Stimulated activated naive CD8-positive, alpha-beta T cell treated with anti-CD3 and anti-CD28 coated beads, Interleukin-15, Interleukin-2, amounts not matched to agents 100 U/mL and 50 U/mL, for 24 hours (primary cell): ENCODE data around the gene HTRA1.

ENCODE experiments used
- ATAC-seq: fragments of 150-1000 bp; cut with Tn5 transposase; one replicate; pipeline ENCODE4 v1.10.0; 2021
- DNase-seq: peaks from one replicate; pipeline ENCODE4 v3.0.0; 2021

HTRA1 gene

GRCh38 chr10:122461367-122461728 lies at the start of gene HTRA1:
Gene HTRA1 (plus strand): TSS chr10:122461553. CDS start chr10:122461653, 100 bp downstream.
- no peak for ATAC-seq
- DNase-seq, result peak; percentile 20

DNA sequence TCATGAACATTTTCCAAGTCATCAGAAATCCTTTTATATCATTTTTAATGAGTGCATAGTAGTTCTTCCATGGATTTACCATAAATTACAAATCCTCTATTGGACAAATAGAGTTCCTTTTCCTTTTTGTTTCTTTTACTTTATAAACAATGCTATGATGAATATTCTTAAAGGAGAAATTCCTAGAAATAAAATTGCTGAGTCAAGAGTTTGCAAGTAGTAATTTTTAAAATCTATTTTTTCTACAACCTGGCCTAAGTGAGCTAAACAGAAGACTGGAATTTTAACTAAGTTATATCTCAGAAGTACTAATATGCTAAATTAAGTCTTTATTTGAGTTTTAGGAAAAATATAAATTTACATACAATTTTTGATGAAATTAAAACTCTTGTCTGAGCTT lies 48.0 kb upstream of the HTRA1 start:
- DNase-seq (no peak), ATAC-seq (no peak)

GRCh38 chr10:122417667-122418066 lies 43.7 kb upstream of the HTRA1 start:
- DNase-seq (no peak), ATAC-seq (no peak)

- ATAC-seq, result no peak
- no peak for DNase-seq
Observed at GRCh38 chr10:122419016-122419415, 42.3 kb upstream of the HTRA1 start.

- no peak for DNase-seq
- no peak for ATAC-seq
Observed at GRCh38 chr10:122419876-122420623, 41.3 kb upstream of the HTRA1 start.

DNA sequence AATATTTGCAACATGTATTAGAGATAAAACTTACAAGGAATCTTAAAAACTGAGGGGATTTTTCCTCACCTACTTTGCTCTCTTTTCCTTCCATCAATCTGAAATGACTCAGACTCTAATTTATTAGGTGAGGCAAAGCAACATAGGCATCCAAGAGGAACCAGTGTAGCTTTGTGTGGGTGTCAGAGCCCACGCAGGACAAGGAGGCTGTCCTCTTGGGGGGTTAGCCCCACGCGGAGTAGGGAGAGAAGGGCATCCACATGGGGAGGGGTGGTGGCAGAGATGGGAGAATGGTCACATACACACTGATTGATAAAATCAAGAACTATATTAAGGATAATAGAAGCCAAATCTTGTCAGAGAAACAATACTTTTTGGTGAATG lies 40.7 kb upstream of the HTRA1 start:
- ATAC-seq (no peak), DNase-seq (no peak)

- DNase-seq (no peak), ATAC-seq (no peak)
Observed at GRCh38 chr10:122421054-122421625, 40.2 kb upstream of the HTRA1 start.

- ATAC-seq (peak; percentile 44), DNase-seq (no peak)
Observed at GRCh38 chr10:122421742-122422141, 39.6 kb upstream of the HTRA1 start.

GRCh38 chr10:122422266-122422989 lies 38.9 kb upstream of the HTRA1 start:
- DNase-seq (peak; percentile 12), ATAC-seq (peak; percentile 73)

GRCh38 chr10:122424059-122424458 lies 37.3 kb upstream of the HTRA1 start:
- DNase-seq, result no peak

GRCh38 chr10:122426829-122427228 lies 34.5 kb upstream of the HTRA1 start:
- no peak for ATAC-seq
- no peak for DNase-seq

More at GRCh38 chr10:122424059-122424458, 37.3 kb upstream of the HTRA1 start:
- no peak for ATAC-seq

- ATAC-seq, result no peak
Observed at GRCh38 chr10:122427280-122427679, 34.1 kb upstream of the HTRA1 start.

GRCh38 chr10:122435212-122435827 lies 26.0 kb upstream of the HTRA1 start:
- no peak for DNase-seq
- ATAC-seq, result no peak

More at GRCh38 chr10:122427280-122427679, 34.1 kb upstream of the HTRA1 start:
- DNase-seq, result no peak

DNA sequence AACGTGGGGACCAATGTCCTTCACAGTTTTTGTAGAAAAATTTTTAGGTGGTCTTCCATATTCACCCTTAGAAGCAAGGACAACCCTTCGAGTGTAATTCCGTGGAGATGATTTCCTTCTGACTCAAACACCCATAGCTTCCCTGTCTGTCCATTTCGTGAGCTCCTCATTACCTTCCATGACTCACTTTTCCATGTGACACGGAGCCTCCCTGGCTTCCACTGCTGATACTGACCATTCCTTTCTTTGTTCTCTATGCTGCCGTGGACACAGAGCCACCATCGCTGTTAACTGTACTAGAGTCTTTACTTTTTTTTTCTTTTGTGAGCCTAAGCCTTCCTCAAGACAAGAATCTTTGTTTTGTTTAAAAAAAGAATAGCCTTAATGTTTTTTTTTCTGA lies 19.4 kb upstream of the HTRA1 start:
- no peak for DNase-seq
- ATAC-seq, result no peak

DNA sequence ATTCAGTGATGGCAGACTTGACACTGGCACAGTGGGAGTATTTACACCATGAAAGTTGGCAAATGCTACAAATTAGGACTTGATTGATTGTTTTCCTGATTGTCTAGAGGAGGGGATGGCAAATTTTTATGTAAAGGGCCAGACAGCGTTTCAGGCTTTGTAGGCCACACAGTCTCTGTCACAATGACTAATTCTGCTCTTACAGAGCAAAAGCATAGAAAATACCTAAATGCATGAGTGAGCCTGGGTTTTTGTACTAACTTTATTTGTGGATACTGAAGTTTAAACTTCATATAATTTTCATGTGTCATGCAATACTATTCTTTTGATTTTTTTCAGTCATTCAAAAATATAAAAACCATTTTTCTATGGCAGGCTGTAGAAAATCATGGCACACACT lies 15.9 kb upstream of the HTRA1 start:
- ATAC-seq (no peak), DNase-seq (no peak)

GRCh38 chr10:122445904-122446303 lies 15.4 kb upstream of the HTRA1 start:
- DNase-seq (no peak), ATAC-seq (no peak)

GRCh38 chr10:122446668-122447423 lies 14.5 kb upstream of the HTRA1 start:
- DNase-seq (no peak), ATAC-seq (no peak)

- ATAC-seq (no peak), DNase-seq (no peak)
Observed at GRCh38 chr10:122448600-122448999, 12.8 kb upstream of the HTRA1 start.

- ATAC-seq (no peak), DNase-seq (no peak)
Observed at GRCh38 chr10:122449153-122449552, 12.2 kb upstream of the HTRA1 start.

GRCh38 chr10:122450353-122450990 lies 10.9 kb upstream of the HTRA1 start:
- DNase-seq, result no peak
- ATAC-seq, result no peak

DNA sequence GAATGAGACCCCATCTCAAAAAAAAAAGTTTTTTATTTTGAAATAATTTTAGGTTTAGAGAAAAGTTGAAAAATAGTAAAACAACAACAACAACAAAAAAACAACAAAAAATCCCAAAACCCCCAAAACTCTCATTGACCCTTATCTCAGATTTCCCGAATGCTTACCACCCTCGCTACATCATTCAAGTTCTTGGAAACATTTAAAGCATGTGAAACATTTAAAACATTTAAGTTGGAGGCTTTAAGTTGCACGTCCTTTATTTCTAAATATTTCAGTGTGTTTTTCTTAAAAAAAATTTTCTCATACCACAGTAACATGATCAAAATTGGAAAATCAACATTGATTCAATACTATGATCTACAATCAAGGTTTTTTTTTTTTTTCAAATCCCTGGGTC lies 7.3 kb upstream of the HTRA1 start:
- DNase-seq, result no peak
- no peak for ATAC-seq

DNA sequence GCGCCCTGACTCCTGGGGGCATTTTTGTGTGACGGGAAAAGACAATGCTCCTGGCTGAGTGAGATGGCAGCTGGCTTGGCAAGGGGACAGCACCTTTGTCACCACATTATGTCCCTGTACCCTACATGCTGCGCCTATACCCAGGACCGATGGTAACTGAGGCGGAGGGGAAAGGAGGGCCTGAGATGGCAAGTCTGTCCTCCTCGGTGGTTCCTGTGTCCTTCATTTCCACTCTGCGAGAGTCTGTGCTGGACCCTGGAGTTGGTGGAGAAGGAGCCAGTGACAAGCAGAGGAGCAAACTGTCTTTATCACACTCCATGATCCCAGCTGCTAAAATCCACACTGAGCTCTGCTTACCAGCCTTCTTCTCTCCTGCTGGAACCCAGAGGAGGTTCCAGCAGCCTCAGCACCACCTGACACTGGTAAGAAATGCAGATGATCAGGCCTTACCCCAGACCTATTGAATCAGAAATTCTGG lies 6.7 kb upstream of the HTRA1 start, which contains the start of gene ARMS2:
TSS of gene ARMS2 (plus strand) at position 51 of the 478 bp plus-strand sequence. CDS start at position 126, 75 bp downstream.
- ATAC-seq (no peak), DNase-seq (no peak)
